ENCODE data around the gene SLC38A11. TPM values are rescaled to one million over a fixed set of nuclear protein-coding genes. Genes with fewer than 3 reads are reported as not detected.

SLC38A11 gene
- polyA plus RNA-seq, 3 donors: 0.07 TPM; not detected in 2

DNA sequence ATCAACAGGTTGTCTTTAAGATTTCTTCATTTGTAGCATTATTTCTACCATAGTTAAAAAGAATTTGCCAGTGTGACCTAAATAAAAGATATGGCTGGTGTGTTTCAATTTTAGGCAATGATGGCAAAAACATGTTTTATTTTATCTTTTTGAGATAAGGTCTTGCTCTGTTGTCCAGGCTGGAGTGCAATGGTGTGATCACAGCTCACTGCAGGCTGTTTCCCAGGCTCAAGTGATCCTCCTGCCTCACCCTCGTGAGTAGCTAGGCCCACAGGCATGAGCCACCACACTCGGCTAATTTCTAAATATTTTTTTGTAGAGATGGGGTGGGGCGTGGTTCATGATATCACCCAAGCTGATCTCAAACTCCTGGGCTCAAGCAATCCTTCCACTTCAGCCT lies 66.7 kb downstream of the SLC38A11 start:
- TF ChIP-seq, protein P1, sequence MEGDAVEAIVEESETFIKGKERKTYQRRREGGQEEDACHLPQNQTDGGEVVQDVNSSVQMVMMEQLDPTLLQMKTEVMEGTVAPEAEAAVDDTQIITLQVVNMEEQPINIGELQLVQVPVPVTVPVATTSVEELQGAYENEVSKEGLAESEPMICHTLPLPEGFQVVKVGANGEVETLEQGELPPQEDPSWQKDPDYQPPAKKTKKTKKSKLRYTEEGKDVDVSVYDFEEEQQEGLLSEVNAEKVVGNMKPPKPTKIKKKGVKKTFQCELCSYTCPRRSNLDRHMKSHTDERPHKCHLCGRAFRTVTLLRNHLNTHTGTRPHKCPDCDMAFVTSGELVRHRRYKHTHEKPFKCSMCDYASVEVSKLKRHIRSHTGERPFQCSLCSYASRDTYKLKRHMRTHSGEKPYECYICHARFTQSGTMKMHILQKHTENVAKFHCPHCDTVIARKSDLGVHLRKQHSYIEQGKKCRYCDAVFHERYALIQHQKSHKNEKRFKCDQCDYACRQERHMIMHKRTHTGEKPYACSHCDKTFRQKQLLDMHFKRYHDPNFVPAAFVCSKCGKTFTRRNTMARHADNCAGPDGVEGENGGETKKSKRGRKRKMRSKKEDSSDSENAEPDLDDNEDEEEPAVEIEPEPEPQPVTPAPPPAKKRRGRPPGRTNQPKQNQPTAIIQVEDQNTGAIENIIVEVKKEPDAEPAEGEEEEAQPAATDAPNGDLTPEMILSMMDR (IDR thresholded peaks at IDR 0.05): no peak
- Histone ChIP-seq H3K79me2 (ENCODE audit: insufficient read depth, low read length) (no peaks in the 10 kb centered on the region), H3K9me3 (replicated peaks in 1 of 2; ENCODE audit: control insufficient read depth in 1 of 2, insufficient read depth in 1 of 2, low read length in 2 of 2) (no peaks in the 10 kb centered on the region), H3K27ac (ENCODE audit: low read depth in 1 of 2, low read length in 2 of 2) (no peak overlapping the region), H3K4me3 (replicated peaks in 1 of 3; ENCODE audit: low read depth in 2 of 3, low read length in 3 of 3) (no peak overlapping the region), H3K4me2 (replicated peaks; ENCODE audit: extremely low read depth, low read length, poor library complexity, severe bottlenecking) (no peak overlapping the region), H3K9ac (ENCODE audit: insufficient read depth, low read length, poor library complexity, severe bottlenecking) (no peak overlapping the region), H3K36me3 (replicated peaks in 1 of 2; ENCODE audit: control insufficient read depth in 1 of 2, insufficient read depth in 2 of 2, low read length in 2 of 2) (no peaks in the 10 kb centered on the region), H3K4me1 (ENCODE audit: control insufficient read depth in 1 of 2, insufficient read depth in 2 of 2, low read length in 2 of 2) (no peaks in the 10 kb centered on the region), H4K20me1 (ENCODE audit: insufficient read depth, low read length) (no peaks in the 10 kb centered on the region), H2AFZ (ENCODE audit: insufficient read depth, low read depth, low read length, poor library complexity, severe bottlenecking) (no peak overlapping the region), H3K27me3 (ENCODE audit: control insufficient read depth in 2 of 2, insufficient read depth in 2 of 2, low read length in 2 of 2) (no peaks in the 10 kb centered on the region)
- Mint-ChIP-seq H3K4me1 (no peaks in the 10 kb centered on the region), H3K9me3 (no peaks in the 10 kb centered on the region), H3K4me3 (no peak overlapping the region), H3K36me3 (no peaks in the 10 kb centered on the region), H3K27me3 (ENCODE audit: low read depth in 3 of 3) (peaks cover 0 to 2% (median 0%) of the 10 kb centered on the region in 3 donors), H3K27ac (no peak overlapping the region)
- intact Hi-C loops (cut with micrococcal nuclease): no loop called here
- no CpG with 5 or more reads among the region's 3 CpGs for WGBS (ENCODE audit: insufficient coverage)
- DNase-seq: no peak

GRCh38 chr2:164887434-164888144 lies 67.7 kb downstream of the SLC38A11 start:
- WGBS (ENCODE audit: insufficient coverage): no CpG with 5 or more reads among the region's 4 CpGs
- Mint-ChIP-seq H3K27me3 (ENCODE audit: low read depth in 3 of 3) (peaks cover 0 to 2% (median 0%) of the 10 kb centered on the region in 3 donors), H3K4me1 (no peaks in the 10 kb centered on the region), H3K27ac (no peak overlapping the region), H3K36me3 (no peaks in the 10 kb centered on the region), H3K4me3 (no peak overlapping the region), H3K9me3 (no peaks in the 10 kb centered on the region)
- H3K27ac ChIP-seq (ENCODE audit: low read depth in 1 of 2, low read length in 2 of 2): no peak overlapping the region
- no peak overlapping the region for H3K4me3 ChIP-seq (replicated peaks in 1 of 3; ENCODE audit: low read depth in 2 of 3, low read length in 3 of 3)
- H3K4me2 ChIP-seq (replicated peaks; ENCODE audit: extremely low read depth, low read length, poor library complexity, severe bottlenecking): no peak overlapping the region
- no peaks in the 10 kb centered on the region for H4K20me1 ChIP-seq (ENCODE audit: insufficient read depth, low read length)
- no peaks in the 10 kb centered on the region for H3K9me3 ChIP-seq (replicated peaks in 1 of 2; ENCODE audit: control insufficient read depth in 1 of 2, insufficient read depth in 1 of 2, low read length in 2 of 2)
- no peaks in the 10 kb centered on the region for H3K4me1 ChIP-seq (ENCODE audit: control insufficient read depth in 1 of 2, insufficient read depth in 2 of 2, low read length in 2 of 2)
- no peaks in the 10 kb centered on the region for H3K79me2 ChIP-seq (ENCODE audit: insufficient read depth, low read length)
- TF ChIP-seq, protein P1 (IDR thresholded peaks at IDR 0.05): no peak
- intact Hi-C loops (cut with micrococcal nuclease): no loop called here
- H2AFZ ChIP-seq (ENCODE audit: insufficient read depth, low read depth, low read length, poor library complexity, severe bottlenecking): no peak overlapping the region
- no peak overlapping the region for H3K9ac ChIP-seq (ENCODE audit: insufficient read depth, low read length, poor library complexity, severe bottlenecking)
- DNase-seq: no peak
- no peaks in the 10 kb centered on the region for H3K36me3 ChIP-seq (replicated peaks in 1 of 2; ENCODE audit: control insufficient read depth in 1 of 2, insufficient read depth in 2 of 2, low read length in 2 of 2)
- H3K27me3 ChIP-seq (ENCODE audit: control insufficient read depth in 2 of 2, insufficient read depth in 2 of 2, low read length in 2 of 2): no peaks in the 10 kb centered on the region
